Bronchus fibroblast of lung (primary cell): Measurements from ENCODE around the gene CSTF2. TPM values are rescaled to one million over a fixed set of nuclear protein-coding genes. Genes with fewer than 3 reads are reported as not detected.

ENCODE experiments used
- total RNA-seq: library from RNA; depleted of rRNA; stranded (reverse); fragments of >200 nt; gene quantifications from 2 replicates; pipeline ENCODE4 v1.2.3, GENCODE V29; 2015

Gene CSTF2
- total RNA-seq = 22.5 and 23.9 TPM in 2 replicates

DNA sequence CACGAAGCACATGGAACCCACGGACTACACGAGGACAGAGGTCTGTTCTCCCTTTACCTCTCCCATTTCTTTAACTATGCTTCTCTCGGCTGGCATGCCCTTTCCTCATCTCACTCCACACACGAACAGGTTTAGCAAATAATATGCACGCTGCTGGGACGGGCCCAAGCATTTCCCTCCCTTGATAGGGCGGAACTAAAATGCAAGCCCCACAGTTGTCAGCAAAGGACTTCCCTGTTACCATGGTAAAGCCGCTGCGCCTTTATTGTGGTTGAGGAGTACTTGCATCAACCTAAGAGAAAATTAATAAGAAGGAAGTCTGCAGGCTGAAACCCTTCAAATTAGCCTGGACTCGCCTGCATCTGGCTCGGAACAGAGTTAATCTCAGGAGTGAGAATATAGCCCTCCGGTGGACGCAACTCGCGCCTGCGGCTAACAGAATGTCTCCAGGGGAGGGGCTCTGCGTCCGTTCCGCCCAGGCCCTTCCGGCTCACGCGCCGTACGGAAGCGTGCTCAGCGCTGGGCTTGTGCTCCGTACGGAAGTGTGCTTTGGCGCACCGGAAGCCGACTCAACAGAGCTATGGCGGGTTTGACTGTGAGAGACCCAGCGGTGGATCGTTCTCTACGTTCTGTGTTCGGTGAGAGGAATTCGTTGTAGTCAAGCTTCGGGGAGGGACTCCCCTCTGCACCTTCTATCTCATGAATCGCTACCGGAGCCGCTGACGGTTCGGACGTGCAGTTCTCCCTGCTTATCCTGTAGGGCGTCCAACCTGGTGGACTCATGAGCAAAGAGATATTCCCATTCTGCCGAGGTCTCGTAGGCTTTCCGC is at the start of gene CSTF2:
Gene CSTF2 (plus strand): TSS at position 555 of the 830 bp plus-strand sequence. CDS start 26 bp downstream, at position 581.

GRCh38 chrX:100874325-100874724 is 54.1 kb downstream of the CSTF2 start, which contains the start of gene NOX1:
Gene NOX1, minus strand, starts transcription at chrX:100874359. Its CDS starts 220 bp downstream, at chrX:100874139.

Other genes with a start within 250 kb of the CSTF2 start
- gene TNMD, start 235.5 kb upstream of the CSTF2 start, total RNA-seq = not detected in 2 replicates
- gene TSPAN6, start 183.6 kb upstream of the CSTF2 start, total RNA-seq = 17.4 and 20.0 TPM in 2 replicates
- gene SRPX2, start 176.2 kb upstream of the CSTF2 start, total RNA-seq = 20.8 and 32.4 TPM in 2 replicates
- 3.5 and 3.6 TPM in 2 replicates for gene SYTL4, start 88.3 kb upstream of the CSTF2 start, total RNA-seq
- gene NOX1, start 54.0 kb downstream of the CSTF2 start, total RNA-seq = not detected in 2 replicates
- under 0.01 TPM in 2 replicates for gene XKRX, start 108.5 kb downstream of the CSTF2 start, total RNA-seq
- gene ARL13A, start 149.3 kb downstream of the CSTF2 start, total RNA-seq = not detected in 2 replicates
- gene TRMT2B, start 231.7 kb downstream of the CSTF2 start, total RNA-seq = 8.3 and 8.7 TPM in 2 replicates